Type B pancreatic cell (in vitro differentiated cells): ENCODE measurements around the gene NLRP13. TPM values are rescaled to one million over a fixed set of nuclear protein-coding genes. Genes with fewer than 3 reads are reported as not detected.
"Not testable (repeated sequence)": the region's sequence is repeated elsewhere in the genome, so short reads cannot be mapped to it uniquely, and the experiment has no call there.

Source experiments
- DNase-seq: peaks from one replicate; pipeline ENCODE4 v3.0.0; 2021; ENCODE audit warnings: mixed read lengths; ENCODE audit not compliant: unreplicated experiment; ENCODE audit errors: extremely low spot score
- H3K27ac Mint-ChIP-seq: 2 replicates; pipeline ENCODE4 v1.8.0; 2021; ENCODE audit warnings: mild to moderate bottlenecking, mixed read lengths
- H3K27me3 Mint-ChIP-seq: 2 replicates; pipeline ENCODE4 v1.8.0; 2021; ENCODE audit warnings: mixed read lengths
- H3K36me3 Mint-ChIP-seq: 2 replicates; pipeline ENCODE4 v1.8.0; 2021; ENCODE audit warnings: mixed read lengths
- H3K4me1 Mint-ChIP-seq: one replicate; pipeline ENCODE4 v1.8.0; 2021; ENCODE audit warnings: mixed read lengths; ENCODE audit not compliant: unreplicated experiment
- H3K4me3 Mint-ChIP-seq: 2 replicates; pipeline ENCODE4 v1.8.0; 2021; ENCODE audit warnings: mild to moderate bottlenecking, mixed read lengths
- H3K9me3 Mint-ChIP-seq: 2 replicates; pipeline ENCODE4 v1.8.0; 2021; ENCODE audit warnings: mixed read lengths
- total RNA-seq: library from RNA; stranded (reverse); gene quantifications from 2 replicates; pipeline ENCODE4 v1.2.1, GENCODE V29; 2021; ENCODE audit warnings: low replicate concordance
- TF ChIP-seq, protein P1 (sequence below): fragments of 200-600 bp; sonication (generic); conservative IDR thresholded peaks from 2 replicates; pipeline ENCODE4 v1.5.0; 2021; ENCODE audit warnings: antibody characterized with exemption, mild to moderate bottlenecking

Gene NLRP13
- total RNA-seq, 1 donor from 2014 or later: not detected

- Mint-ChIP-seq H3K4me1 (no peaks in the 10 kb centered on the region), H3K36me3 (peaks cover 6% of the 10 kb centered on the region), H3K27ac (no peak overlapping the region), H3K27me3 (no peaks in the 10 kb centered on the region), H3K9me3 (peaks cover 13% of the 10 kb centered on the region), H3K4me3 (no peak overlapping the region)
- no peak for DNase-seq
- TF ChIP-seq, protein P1, sequence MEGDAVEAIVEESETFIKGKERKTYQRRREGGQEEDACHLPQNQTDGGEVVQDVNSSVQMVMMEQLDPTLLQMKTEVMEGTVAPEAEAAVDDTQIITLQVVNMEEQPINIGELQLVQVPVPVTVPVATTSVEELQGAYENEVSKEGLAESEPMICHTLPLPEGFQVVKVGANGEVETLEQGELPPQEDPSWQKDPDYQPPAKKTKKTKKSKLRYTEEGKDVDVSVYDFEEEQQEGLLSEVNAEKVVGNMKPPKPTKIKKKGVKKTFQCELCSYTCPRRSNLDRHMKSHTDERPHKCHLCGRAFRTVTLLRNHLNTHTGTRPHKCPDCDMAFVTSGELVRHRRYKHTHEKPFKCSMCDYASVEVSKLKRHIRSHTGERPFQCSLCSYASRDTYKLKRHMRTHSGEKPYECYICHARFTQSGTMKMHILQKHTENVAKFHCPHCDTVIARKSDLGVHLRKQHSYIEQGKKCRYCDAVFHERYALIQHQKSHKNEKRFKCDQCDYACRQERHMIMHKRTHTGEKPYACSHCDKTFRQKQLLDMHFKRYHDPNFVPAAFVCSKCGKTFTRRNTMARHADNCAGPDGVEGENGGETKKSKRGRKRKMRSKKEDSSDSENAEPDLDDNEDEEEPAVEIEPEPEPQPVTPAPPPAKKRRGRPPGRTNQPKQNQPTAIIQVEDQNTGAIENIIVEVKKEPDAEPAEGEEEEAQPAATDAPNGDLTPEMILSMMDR: no peak
These were observed 3.1 kb upstream of the NLRP13 start for GRCh38 chr19:55935206-55935605.

DNA sequence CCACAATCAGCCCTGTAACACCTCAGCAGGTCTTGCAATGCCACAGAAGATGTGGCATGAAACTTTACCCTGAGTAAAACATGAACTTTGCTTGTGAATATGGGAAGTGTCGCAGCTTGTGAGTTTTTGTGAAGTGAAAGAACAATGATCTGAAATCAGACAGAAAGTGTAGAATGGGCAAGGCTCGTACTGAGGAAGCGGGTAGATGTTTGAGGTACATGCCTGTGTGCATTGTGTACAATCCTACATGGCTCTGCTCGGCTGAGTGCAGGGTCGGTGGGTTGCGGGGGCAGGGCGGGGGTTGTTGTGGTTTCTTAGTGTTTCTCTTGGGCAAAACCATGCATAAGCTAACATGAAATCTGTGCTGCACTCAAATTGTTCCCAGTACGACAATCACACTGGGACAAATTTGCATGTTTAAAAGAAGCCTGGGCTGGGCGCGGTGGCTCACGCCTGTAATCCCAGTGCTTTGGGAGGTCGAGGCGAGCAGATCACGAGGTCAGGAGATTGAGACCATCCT lies 1.1 kb downstream of the NLRP13 start:
- H3K27me3 Mint-ChIP-seq: no peaks in the 10 kb centered on the region
- H3K27ac Mint-ChIP-seq: no peak overlapping the region
- peak; percentile 25 for DNase-seq
- H3K36me3 Mint-ChIP-seq: peaks cover 6% of the 10 kb centered on the region
- TF ChIP-seq, protein P1: no peak
- H3K4me3 Mint-ChIP-seq: no peak overlapping the region
- peaks cover 18% of the 10 kb centered on the region for H3K9me3 Mint-ChIP-seq
- no peaks in the 10 kb centered on the region for H3K4me1 Mint-ChIP-seq

GRCh38 chr19:55929258-55929657 lies 2.9 kb downstream of the NLRP13 start:
- H3K27me3 Mint-ChIP-seq, H3K9me3 Mint-ChIP-seq, H3K36me3 Mint-ChIP-seq, H3K4me1 Mint-ChIP-seq, H3K27ac Mint-ChIP-seq, H3K4me3 Mint-ChIP-seq: not testable (repeated sequence)
- peak; percentile 13 for DNase-seq

DNA sequence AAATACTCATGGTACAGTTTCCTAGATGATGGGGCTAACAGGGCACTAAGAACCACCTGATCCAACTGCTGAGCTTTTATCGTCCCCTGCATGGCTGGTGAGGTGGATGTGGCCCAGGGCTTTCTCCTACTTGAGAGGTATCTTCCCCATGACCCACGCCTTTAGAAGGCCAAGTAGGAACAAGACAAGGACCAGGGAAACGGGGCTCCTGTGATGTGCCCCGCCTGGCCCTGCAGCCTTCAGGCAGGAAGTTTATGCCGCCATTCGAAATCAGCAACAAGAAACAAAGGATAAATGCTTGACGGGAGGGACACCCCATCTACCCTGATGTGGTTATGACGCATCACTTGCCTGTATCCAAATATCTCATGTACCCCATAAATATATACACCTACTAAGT lies 4.1 kb downstream of the NLRP13 start:
- no peak overlapping the region for H3K27ac Mint-ChIP-seq
- H3K9me3 Mint-ChIP-seq: peaks cover 4% of the 10 kb centered on the region
- TF ChIP-seq, protein P1: no peak
- peak; percentile 36 for DNase-seq
- H3K4me1 Mint-ChIP-seq: no peaks in the 10 kb centered on the region
- no peaks in the 10 kb centered on the region for H3K36me3 Mint-ChIP-seq
- H3K27me3 Mint-ChIP-seq: no peaks in the 10 kb centered on the region
- H3K4me3 Mint-ChIP-seq: no peak overlapping the region

DNA sequence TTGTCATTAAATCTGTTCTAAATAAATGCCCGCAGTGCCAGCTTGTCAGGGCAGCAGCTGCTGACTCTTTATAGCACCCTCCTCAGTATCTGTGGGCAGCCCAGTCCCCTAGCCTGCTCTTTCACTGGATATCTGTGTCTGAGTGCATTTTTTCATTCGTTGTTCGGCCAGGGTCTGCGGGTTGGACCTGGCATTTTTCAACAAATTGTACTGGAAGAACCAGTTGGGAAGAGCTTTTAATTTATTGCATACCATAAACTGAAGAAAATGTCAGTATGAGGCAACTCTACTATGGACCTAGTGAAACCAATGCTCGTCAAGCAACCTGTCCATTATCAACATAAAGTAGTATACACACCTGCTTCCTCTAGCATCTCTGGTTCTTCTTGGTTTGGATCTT lies 8.6 kb downstream of the NLRP13 start:
- no peak overlapping the region for H3K4me3 Mint-ChIP-seq
- no peak overlapping the region for H3K27ac Mint-ChIP-seq
- peaks cover 13% of the 10 kb centered on the region for H3K9me3 Mint-ChIP-seq
- no peaks in the 10 kb centered on the region for H3K36me3 Mint-ChIP-seq
- no peaks in the 10 kb centered on the region for H3K27me3 Mint-ChIP-seq
- DNase-seq: no peak
- H3K4me1 Mint-ChIP-seq: no peaks in the 10 kb centered on the region
- TF ChIP-seq, protein P1: no peak

DNA sequence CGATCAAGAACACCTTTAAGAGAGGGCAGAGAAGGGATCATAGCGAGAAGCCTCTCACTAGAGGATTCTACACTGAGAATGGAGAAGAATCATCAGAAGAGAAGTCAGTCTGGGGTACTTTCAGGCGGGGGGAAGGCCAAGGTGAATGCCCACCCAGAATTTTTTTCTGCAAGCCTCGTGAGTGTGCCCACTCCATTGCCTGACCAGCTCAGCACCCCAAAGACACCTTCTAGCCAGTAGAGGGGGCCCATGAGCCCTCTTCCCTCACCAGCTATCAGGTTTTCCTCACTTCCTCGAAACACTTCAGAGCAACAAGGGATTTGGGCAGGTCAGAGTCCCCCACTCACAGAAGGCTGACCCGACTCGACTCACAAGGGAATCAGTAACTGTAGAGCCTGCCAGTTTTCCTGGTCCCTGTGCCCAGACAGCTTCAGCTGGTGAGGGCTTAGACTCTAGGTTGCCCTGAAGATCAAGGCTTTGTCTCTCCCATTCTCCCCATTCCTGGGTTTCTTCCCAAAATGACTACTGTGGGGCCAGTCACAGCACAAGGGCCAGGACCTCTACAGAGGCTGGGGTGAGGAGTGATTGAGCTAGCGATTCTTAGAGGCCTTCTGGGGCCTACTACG lies 18.4 kb downstream of the NLRP13 start:
- no peaks in the 10 kb centered on the region for H3K36me3 Mint-ChIP-seq
- H3K27ac Mint-ChIP-seq: no peak overlapping the region
- H3K27me3 Mint-ChIP-seq: no peaks in the 10 kb centered on the region
- TF ChIP-seq, protein P1: no peak
- peaks cover 17% of the 10 kb centered on the region for H3K9me3 Mint-ChIP-seq
- DNase-seq: no peak
- no peaks in the 10 kb centered on the region for H3K4me1 Mint-ChIP-seq
- H3K4me3 Mint-ChIP-seq: no peak overlapping the region
